Measurements from ENCODE around the gene SULT4A1.

DNA sequence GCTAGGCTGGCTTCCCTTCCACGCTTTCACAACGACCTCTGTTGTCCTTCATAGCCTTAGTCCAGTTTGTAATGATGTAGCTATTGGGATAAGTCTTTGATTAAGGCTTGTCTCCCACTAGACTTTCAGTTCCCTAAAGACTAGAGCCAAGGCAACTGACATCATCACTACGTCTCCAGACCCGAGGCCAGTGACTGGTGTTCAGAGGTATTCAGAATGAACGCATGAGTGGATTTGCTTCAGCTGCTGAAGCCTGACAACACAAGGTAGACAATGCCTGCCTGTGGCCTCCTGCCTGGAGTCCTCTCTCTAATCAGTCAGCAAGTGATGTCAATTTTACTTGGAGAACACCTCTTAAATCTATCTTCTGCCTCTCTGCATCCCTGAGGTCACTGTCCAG is 63.8 kb downstream of the SULT4A1 start:
- TF ChIP-seq CTCF (IDR thresholded peaks at IDR 0.05; ENCODE audit: borderline replicate concordance, extremely low read depth, low read length, poor library complexity, severe bottlenecking) (no peak), EZH2 (IDR thresholded peaks at IDR 0.05; ENCODE audit: borderline replicate concordance, low read depth, low read length, severe bottlenecking) (no peak)

Measured in DND-41 (cell line).